ENCODE results near the gene CFDP1. TPM values are rescaled to one million over a fixed set of nuclear protein-coding genes. Genes with fewer than 3 reads are reported as not detected.
A peak's percentile ranks its signal among the peaks of the same experiment; 100 is the strongest.

Gene CFDP1
- total and polyA plus RNA-seq, 2 experiments from 2014 or later = 97.1 to 116 TPM

DNA sequence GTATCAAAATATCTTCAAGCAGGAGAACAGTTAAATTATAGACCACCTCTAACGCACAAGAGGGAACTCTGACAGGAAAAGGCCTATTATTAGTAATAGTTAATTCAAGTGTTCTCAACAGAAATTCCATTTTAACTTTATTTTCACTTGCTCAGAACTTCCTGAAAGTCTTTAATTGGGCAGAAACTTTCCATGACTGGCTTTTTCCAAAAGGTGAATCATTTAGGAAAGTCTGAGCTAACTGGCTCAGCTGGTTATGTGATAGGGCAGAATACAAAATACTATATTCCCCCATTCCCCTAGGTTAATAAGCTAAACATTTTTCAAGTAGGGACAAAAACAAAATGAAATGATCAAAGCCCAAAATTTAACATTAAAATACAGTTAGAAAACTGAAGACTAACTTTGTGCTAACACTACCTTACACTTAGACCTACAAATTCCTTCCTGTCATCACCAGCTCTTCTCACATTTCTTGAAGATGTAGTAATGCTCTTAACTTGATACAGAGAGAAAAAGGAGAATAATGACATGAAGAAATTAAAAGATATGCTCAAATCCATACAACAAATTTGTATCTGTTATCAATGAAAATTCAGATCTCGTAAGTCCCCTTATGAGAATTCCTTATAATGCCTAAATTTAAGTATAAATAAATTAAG is 31.0 kb downstream of the CFDP1 start:
- H3K36me3 ChIP-seq (replicated peaks; ENCODE audit: insufficient read depth, low read depth) = no peaks in the 10 kb centered on the region
- peaks cover 7% of the 10 kb centered on the region for H3K79me2 ChIP-seq
- H3K4me1 ChIP-seq (ENCODE audit: insufficient read depth) = no peaks in the 10 kb centered on the region
- peak; percentile 46 for DNase-seq (ENCODE audit: low spot score)
- H3K4me3 ChIP-seq = no peak overlapping the region
- H4K20me1 ChIP-seq (ENCODE audit: insufficient read depth, poor library complexity, severe bottlenecking) = no peaks in the 10 kb centered on the region
- TF ChIP-seq EZH2 (IDR thresholded peaks at IDR 0.05; ENCODE audit: borderline replicate concordance) = no peak
- TF ChIP-seq CTCF (IDR thresholded peaks at IDR 0.05; ENCODE audit: poor library complexity) = no peak
- TF ChIP-seq EZH2phosphoT487 (IDR thresholded peaks at IDR 0.05; ENCODE audit: low read depth, severe bottlenecking, unreplicated experiment) = no peak
- no peaks in the 10 kb centered on the region for H3K9me2 ChIP-seq (replicated peaks; ENCODE audit: insufficient read depth)
- H3K27me3 ChIP-seq = no peaks in the 10 kb centered on the region
- H3K9me3 ChIP-seq (ENCODE audit: low read depth) = no peaks in the 10 kb centered on the region
- H3K27ac ChIP-seq = peak overlapping the region; percentile 73
- no peak overlapping the region for H2AFZ ChIP-seq
- no peak overlapping the region for H3K4me2 ChIP-seq
- WGBS (ENCODE audit: low lambda C conversion rate, missing lambda C conversion rate) = 53% methylated on average over 2 of the region's 2 CpGs

GRCh38 chr16:75401691-75402090 is 31.6 kb downstream of the CFDP1 start:
- no peak for DNase-seq (ENCODE audit: low spot score)
- H3K4me3 ChIP-seq = no peak overlapping the region
- peaks cover 7% of the 10 kb centered on the region for H3K79me2 ChIP-seq
- no peaks in the 10 kb centered on the region for H4K20me1 ChIP-seq (ENCODE audit: insufficient read depth, poor library complexity, severe bottlenecking)
- H3K36me3 ChIP-seq (replicated peaks; ENCODE audit: insufficient read depth, low read depth) = no peaks in the 10 kb centered on the region
- H3K27ac ChIP-seq = peak overlapping the region; percentile 73
- H3K4me1 ChIP-seq (ENCODE audit: insufficient read depth) = no peaks in the 10 kb centered on the region
- TF ChIP-seq EZH2 (IDR thresholded peaks at IDR 0.05; ENCODE audit: borderline replicate concordance) (no peak), CTCF (IDR thresholded peaks at IDR 0.05; ENCODE audit: poor library complexity) (no peak), EZH2phosphoT487 (IDR thresholded peaks at IDR 0.05; ENCODE audit: low read depth, severe bottlenecking, unreplicated experiment) (no peak)
- H3K4me2 ChIP-seq = no peak overlapping the region
- H3K9me3 ChIP-seq (ENCODE audit: low read depth) = no peaks in the 10 kb centered on the region
- no peak overlapping the region for H2AFZ ChIP-seq
- H3K27me3 ChIP-seq = no peaks in the 10 kb centered on the region
- H3K9me2 ChIP-seq (replicated peaks; ENCODE audit: insufficient read depth) = no peaks in the 10 kb centered on the region

DNA sequence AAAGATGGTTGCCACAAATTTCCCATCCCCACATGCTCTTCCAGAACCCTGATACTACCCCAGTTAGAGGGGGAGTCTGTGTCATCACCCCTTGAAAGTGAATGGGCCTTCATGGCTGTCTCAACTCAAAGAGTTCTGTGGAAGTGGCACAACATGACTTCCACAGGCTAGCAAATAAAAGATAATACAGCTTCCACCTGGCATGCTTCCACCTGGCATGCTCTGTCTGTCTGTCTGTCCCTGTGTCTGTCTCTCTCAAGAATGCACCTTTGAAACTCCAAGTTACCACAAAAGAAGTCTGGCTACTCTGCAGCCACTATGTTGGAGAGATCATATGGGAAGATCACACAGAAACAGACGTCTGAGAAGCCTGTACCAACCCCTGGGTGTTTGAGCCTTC is 35.0 kb downstream of the CFDP1 start:
- Histone ChIP-seq H3K27me3 (no peaks in the 10 kb centered on the region), H3K79me2 (peaks cover 7% of the 10 kb centered on the region), H3K4me3 (no peak overlapping the region), H3K36me3 (replicated peaks; ENCODE audit: insufficient read depth, low read depth) (no peaks in the 10 kb centered on the region), H3K4me1 (ENCODE audit: insufficient read depth) (no peaks in the 10 kb centered on the region), H3K9me2 (replicated peaks; ENCODE audit: insufficient read depth) (no peaks in the 10 kb centered on the region), H3K9me3 (ENCODE audit: low read depth) (no peaks in the 10 kb centered on the region), H2AFZ (no peak overlapping the region), H3K4me2 (no peak overlapping the region), H4K20me1 (ENCODE audit: insufficient read depth, poor library complexity, severe bottlenecking) (no peaks in the 10 kb centered on the region), H3K27ac (no peak overlapping the region)
- TF ChIP-seq EZH2 (IDR thresholded peaks at IDR 0.05; ENCODE audit: borderline replicate concordance) (no peak), CTCF (IDR thresholded peaks at IDR 0.05; ENCODE audit: poor library complexity) (no peak), EZH2phosphoT487 (IDR thresholded peaks at IDR 0.05; ENCODE audit: low read depth, severe bottlenecking, unreplicated experiment) (no peak)
- DNase-seq (ENCODE audit: low spot score) = no peak
- 79% methylated on average over 1 of the region's 1 CpG for WGBS (ENCODE audit: low lambda C conversion rate, missing lambda C conversion rate)

All from hepatocyte (in vitro differentiated cells).